Astrocyte (in vitro differentiated cells and primary cell): ENCODE measurements around the gene LIPC. TPM values are rescaled to one million over a fixed set of nuclear protein-coding genes. Genes with fewer than 3 reads are reported as not detected.
A peak's percentile ranks its signal among the peaks of the same experiment; 100 is the strongest.

Experiments
- DNase-seq: peaks from one replicate; pipeline ENCODE4 v3.0.0-alpha.2; 2010; ENCODE audit warnings: low read depth
- FAIRE-seq: peaks from 2 replicates; lab custom pipeline; 2011; peaks lifted over from hg19 to GRCh38; lab: Jason Lieb, UNC
- H2AFZ ChIP-seq: 2 replicates; pipeline ENCODE4 v1.6.0; 2012; ENCODE audit warnings: low read depth, low read length, inconsistent platforms
- H3K27ac ChIP-seq: 2 replicates; pipeline ENCODE4 v1.5.1; 2011; ENCODE audit warnings: low read depth, low read length, inconsistent platforms
- H3K27me3 ChIP-seq: 2 replicates; pipeline ENCODE4 v1.6.0; 2011; ENCODE audit warnings: low read length, inconsistent platforms; ENCODE audit not compliant: insufficient read depth
- H3K36me3 ChIP-seq: 2 replicates; pipeline ENCODE4 v1.5.1; 2011; ENCODE audit warnings: low read length, inconsistent platforms; ENCODE audit not compliant: insufficient read depth
- H3K4me1 ChIP-seq: 2 replicates; pipeline ENCODE4 v1.5.1; 2011; ENCODE audit warnings: low read length, inconsistent platforms; ENCODE audit not compliant: insufficient read depth
- H3K4me2 ChIP-seq: 2 replicates; pipeline ENCODE4 v1.6.0; 2012; ENCODE audit warnings: low read length, inconsistent platforms
- H3K4me3 ChIP-seq: 2 replicates; pipeline ENCODE4 v1.5.1; 2011; ENCODE audit warnings: low read depth, mild to moderate bottlenecking, low read length, inconsistent platforms; ENCODE audit not compliant: insufficient read depth
- H3K79me2 ChIP-seq: 2 replicates; pipeline ENCODE4 v1.6.0; 2012; ENCODE audit warnings: mild to moderate bottlenecking, low read length, inconsistent platforms; ENCODE audit not compliant: insufficient read depth
- H3K9ac ChIP-seq: 2 replicates; pipeline ENCODE4 v1.6.0; 2012; ENCODE audit warnings: mild to moderate bottlenecking, low read length, inconsistent platforms
- H3K9me3 ChIP-seq: 2 replicates; pipeline ENCODE4 v1.5.1; 2012; ENCODE audit warnings: low read depth, mild to moderate bottlenecking, low read length, inconsistent platforms; ENCODE audit not compliant: insufficient read depth
- H4K20me1 ChIP-seq: 2 replicates; pipeline ENCODE4 v1.6.0; 2012; ENCODE audit warnings: low read length, inconsistent platforms; ENCODE audit not compliant: insufficient read depth
- H3K27ac Mint-ChIP-seq: one replicate; pipeline ENCODE4 v1.8.0; 2021; ENCODE audit warnings: mild to moderate bottlenecking, mixed read lengths; ENCODE audit not compliant: unreplicated experiment
- H3K27me3 Mint-ChIP-seq: one replicate; pipeline ENCODE4 v1.8.0; 2021; ENCODE audit warnings: low read depth, mixed read lengths; ENCODE audit not compliant: unreplicated experiment
- H3K36me3 Mint-ChIP-seq: one replicate; pipeline ENCODE4 v1.8.0; 2021; ENCODE audit warnings: low read depth, mixed read lengths; ENCODE audit not compliant: unreplicated experiment
- H3K4me1 Mint-ChIP-seq: one replicate; pipeline ENCODE4 v1.8.0; 2021; ENCODE audit warnings: low read depth, mixed read lengths; ENCODE audit not compliant: unreplicated experiment
- H3K4me3 Mint-ChIP-seq: one replicate; pipeline ENCODE4 v1.8.0; 2021; ENCODE audit warnings: mild to moderate bottlenecking, moderate library complexity, mixed read lengths; ENCODE audit not compliant: unreplicated experiment
- H3K9me3 Mint-ChIP-seq: one replicate; pipeline ENCODE4 v1.8.0; 2021; ENCODE audit warnings: mild to moderate bottlenecking, mixed read lengths; ENCODE audit not compliant: unreplicated experiment
- CTCF ChIP-seq: IDR thresholded peaks from 2 replicates; pipeline ENCODE4 v1.5.1; 2011; ENCODE audit warnings: low read depth, mild to moderate bottlenecking, inconsistent platforms, low read length, moderate library complexity; ENCODE audit not compliant: insufficient read depth
- EZH2 ChIP-seq: IDR thresholded peaks from 2 replicates; pipeline ENCODE4 v1.6.1; 2012; ENCODE audit warnings: mild to moderate bottlenecking, low read length, inconsistent platforms; ENCODE audit not compliant: insufficient read depth
- total RNA-seq: library from RNA; stranded (reverse); gene quantifications from 2 replicates; pipeline ENCODE4 v1.2.1, GENCODE V29; 2021

Gene LIPC
- total RNA-seq, 1 donor from 2014 or later, result not detected

- no peak overlapping the region for H3K27ac Mint-ChIP-seq
- no peak for TF ChIP-seq CTCF
- TF ChIP-seq EZH2, result no peak
Observed at GRCh38 chr15:58519516-58519915, 87.7 kb downstream of the LIPC start.

GRCh38 chr15:58520464-58520863, 88.7 kb downstream of the LIPC start:
- no peaks in the 10 kb centered on the region for H3K27me3 Mint-ChIP-seq
- Histone ChIP-seq H3K4me1 (peaks cover 15% of the 10 kb centered on the region), H3K36me3 (no peaks in the 10 kb centered on the region), H3K27ac (no peak overlapping the region), H3K9me3 (no peaks in the 10 kb centered on the region), H4K20me1 (no peaks in the 10 kb centered on the region), H3K4me2 (no peak overlapping the region), H2AFZ (no peak overlapping the region), H3K27me3 (no peaks in the 10 kb centered on the region), H3K9ac (no peak overlapping the region), H3K4me3 (no peak overlapping the region), H3K79me2 (no peaks in the 10 kb centered on the region)
- peaks cover 32% of the 10 kb centered on the region for H3K4me1 Mint-ChIP-seq
- no peak overlapping the region for H3K27ac Mint-ChIP-seq
- H3K4me3 Mint-ChIP-seq, result no peak overlapping the region
- peaks cover 3% of the 10 kb centered on the region for H3K9me3 Mint-ChIP-seq
- no peaks in the 10 kb centered on the region for H3K36me3 Mint-ChIP-seq
- TF ChIP-seq CTCF, result no peak
- no peak for TF ChIP-seq EZH2
- no peak for DNase-seq
- FAIRE-seq, result no peak

More at GRCh38 chr15:58519516-58519915, 87.7 kb downstream of the LIPC start:
- no peak overlapping the region for H3K4me2 ChIP-seq
- no peak overlapping the region for H3K27ac ChIP-seq
- no peaks in the 10 kb centered on the region for H3K36me3 ChIP-seq
- H3K79me2 ChIP-seq, result no peaks in the 10 kb centered on the region
- no peak overlapping the region for H3K9ac ChIP-seq
- no peak overlapping the region for H3K4me3 Mint-ChIP-seq
- no peaks in the 10 kb centered on the region for H3K27me3 Mint-ChIP-seq
- no peak for DNase-seq
- H2AFZ ChIP-seq, result no peak overlapping the region
- peaks cover 2% of the 10 kb centered on the region for H3K36me3 Mint-ChIP-seq
- peaks cover 32% of the 10 kb centered on the region for H3K4me1 Mint-ChIP-seq
- H3K4me1 ChIP-seq, result peaks cover 15% of the 10 kb centered on the region
- H3K9me3 ChIP-seq, result peaks cover 3% of the 10 kb centered on the region
- H3K4me3 ChIP-seq, result no peak overlapping the region
- peaks cover 3% of the 10 kb centered on the region for H3K9me3 Mint-ChIP-seq
- H4K20me1 ChIP-seq, result no peaks in the 10 kb centered on the region
- no peaks in the 10 kb centered on the region for H3K27me3 ChIP-seq
- no peak for FAIRE-seq

- Histone ChIP-seq H3K27ac (no peak overlapping the region), H3K4me2 (peak overlapping the region; percentile 33), H3K9me3 (no peaks in the 10 kb centered on the region), H3K4me3 (no peak overlapping the region), H3K79me2 (no peaks in the 10 kb centered on the region), H4K20me1 (no peaks in the 10 kb centered on the region), H3K36me3 (no peaks in the 10 kb centered on the region), H3K4me1 (peaks cover 15% of the 10 kb centered on the region), H3K9ac (no peak overlapping the region), H2AFZ (no peak overlapping the region), H3K27me3 (no peaks in the 10 kb centered on the region)
- peaks cover under 1% of the 10 kb centered on the region for H3K27me3 Mint-ChIP-seq
- H3K4me3 Mint-ChIP-seq, result no peak overlapping the region
- TF ChIP-seq EZH2 (no peak), CTCF (no peak)
- H3K36me3 Mint-ChIP-seq, result no peaks in the 10 kb centered on the region
- DNase-seq (no peak), FAIRE-seq (no peak)
- H3K9me3 Mint-ChIP-seq, result peaks cover under 1% of the 10 kb centered on the region
- H3K4me1 Mint-ChIP-seq, result peaks cover 32% of the 10 kb centered on the region
- H3K27ac Mint-ChIP-seq, result no peak overlapping the region
Observed at GRCh38 chr15:58520936-58521292, 89.1 kb downstream of the LIPC start.
